Endothelial cell of umbilical vein (primary cell): ENCODE measurements around the gene MUC2.

Experiments used
- EZH2 ChIP-seq: IDR thresholded peaks from 2 replicates; pipeline ENCODE4 v1.6.1; 2012; ENCODE audit warnings: borderline replicate concordance, low read depth, mild to moderate bottlenecking, moderate library complexity, low read length, inconsistent platforms; ENCODE audit not compliant: severe bottlenecking
- GATA2 ChIP-seq: IDR thresholded peaks from 2 replicates; pipeline ENCODE4 v1.7.0; 2011; ENCODE audit warnings: low read depth, mild to moderate bottlenecking, moderate library complexity, mixed read lengths, low read length; ENCODE audit not compliant: insufficient read length, insufficient read depth
- JUN ChIP-seq: IDR thresholded peaks from 2 replicates; pipeline ENCODE4 v1.6.1; 2011; ENCODE audit warnings: borderline replicate concordance, low read depth; ENCODE audit not compliant: insufficient read length, insufficient read depth
- MAX ChIP-seq: IDR thresholded peaks from 2 replicates; pipeline ENCODE4 v1.6.1; 2011; ENCODE audit not compliant: insufficient read depth, insufficient read length
- MYC ChIP-seq: IDR thresholded peaks from one replicate; pipeline ENCODE4 v1.6.1; 2011; ENCODE audit warnings: mild to moderate bottlenecking, low read depth, low read length
- POLR2A ChIP-seq: IDR thresholded peaks from 2 replicates; pipeline ENCODE4 v1.6.1; 2012; ENCODE audit warnings: low read depth, mild to moderate bottlenecking, control low read depth, low read length
- POLR2AphosphoS5 ChIP-seq: IDR thresholded peaks from 2 replicates; pipeline ENCODE4 v1.6.1; 2012; ENCODE audit warnings: low read depth, mild to moderate bottlenecking, control low read depth, low read length, moderate library complexity; ENCODE audit not compliant: insufficient read depth
- TF ChIP-seq, protein P1 (sequence below), 2 donors: IDR thresholded peaks; 1 replicate in 1 of 2; 2 replicates in 1 of 2; pipeline ENCODE4 v1.5.1; 2011; ENCODE audit warnings: low read length in 2 of 2, mild to moderate bottlenecking in 2 of 2, moderate library complexity in 2 of 2, control low read depth in 1 of 2, inconsistent platforms in 1 of 2, low read depth in 1 of 2; ENCODE audit not compliant: insufficient read depth in 1 of 2; ENCODE audit errors: extremely low read depth in 1 of 2

- TF ChIP-seq POLR2A (no peak), JUN (no peak), POLR2AphosphoS5 (no peak), MAX (no peak), EZH2 (no peak), GATA2 (no peak), MYC (no peak)
- TF ChIP-seq, protein P1, sequence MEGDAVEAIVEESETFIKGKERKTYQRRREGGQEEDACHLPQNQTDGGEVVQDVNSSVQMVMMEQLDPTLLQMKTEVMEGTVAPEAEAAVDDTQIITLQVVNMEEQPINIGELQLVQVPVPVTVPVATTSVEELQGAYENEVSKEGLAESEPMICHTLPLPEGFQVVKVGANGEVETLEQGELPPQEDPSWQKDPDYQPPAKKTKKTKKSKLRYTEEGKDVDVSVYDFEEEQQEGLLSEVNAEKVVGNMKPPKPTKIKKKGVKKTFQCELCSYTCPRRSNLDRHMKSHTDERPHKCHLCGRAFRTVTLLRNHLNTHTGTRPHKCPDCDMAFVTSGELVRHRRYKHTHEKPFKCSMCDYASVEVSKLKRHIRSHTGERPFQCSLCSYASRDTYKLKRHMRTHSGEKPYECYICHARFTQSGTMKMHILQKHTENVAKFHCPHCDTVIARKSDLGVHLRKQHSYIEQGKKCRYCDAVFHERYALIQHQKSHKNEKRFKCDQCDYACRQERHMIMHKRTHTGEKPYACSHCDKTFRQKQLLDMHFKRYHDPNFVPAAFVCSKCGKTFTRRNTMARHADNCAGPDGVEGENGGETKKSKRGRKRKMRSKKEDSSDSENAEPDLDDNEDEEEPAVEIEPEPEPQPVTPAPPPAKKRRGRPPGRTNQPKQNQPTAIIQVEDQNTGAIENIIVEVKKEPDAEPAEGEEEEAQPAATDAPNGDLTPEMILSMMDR (IDR thresholded peaks at IDR 0.05; ENCODE audit: extremely low read depth in 1 of 2, insufficient read depth in 1 of 2, low read depth in 1 of 2, low read length in 2 of 2) = no peak
These were observed 10.1 kb downstream of the MUC2 start for GRCh38 chr11:1084561-1085439.
